KOPT-K1 (cell line): ENCODE measurements around the gene METRN.
A peak's percentile ranks its signal among the peaks of the same experiment; 100 is the strongest.

Experiments used
- H3K27ac ChIP-seq: fragments of 200-600 bp; sonication (generic); 2 replicates; pipeline ENCODE4 v1.5.1; 2016; ENCODE audit warnings: antibody characterized with exemption, mild to moderate bottlenecking, low read depth, low read length; ENCODE audit not compliant: poor library complexity, severe bottlenecking
- H3K36me3 ChIP-seq: fragments of 200-600 bp; sonication (generic); 2 replicates; pipeline ENCODE4 v1.5.1; 2017; ENCODE audit warnings: antibody characterized with exemption, mild to moderate bottlenecking, low read length, moderate library complexity; ENCODE audit not compliant: insufficient read depth
- H3K9me3 ChIP-seq: fragments of 200-600 bp; sonication (generic); 2 replicates; pipeline ENCODE4 v1.5.1; 2017; ENCODE audit warnings: antibody characterized with exemption, low read length, mild to moderate bottlenecking; ENCODE audit not compliant: insufficient read depth, poor library complexity, severe bottlenecking

Gene METRN

GRCh38 chr16:719815-720446 lies 5.0 kb downstream of the METRN start:
- peak overlapping the region; percentile 84 for H3K27ac ChIP-seq

DNA sequence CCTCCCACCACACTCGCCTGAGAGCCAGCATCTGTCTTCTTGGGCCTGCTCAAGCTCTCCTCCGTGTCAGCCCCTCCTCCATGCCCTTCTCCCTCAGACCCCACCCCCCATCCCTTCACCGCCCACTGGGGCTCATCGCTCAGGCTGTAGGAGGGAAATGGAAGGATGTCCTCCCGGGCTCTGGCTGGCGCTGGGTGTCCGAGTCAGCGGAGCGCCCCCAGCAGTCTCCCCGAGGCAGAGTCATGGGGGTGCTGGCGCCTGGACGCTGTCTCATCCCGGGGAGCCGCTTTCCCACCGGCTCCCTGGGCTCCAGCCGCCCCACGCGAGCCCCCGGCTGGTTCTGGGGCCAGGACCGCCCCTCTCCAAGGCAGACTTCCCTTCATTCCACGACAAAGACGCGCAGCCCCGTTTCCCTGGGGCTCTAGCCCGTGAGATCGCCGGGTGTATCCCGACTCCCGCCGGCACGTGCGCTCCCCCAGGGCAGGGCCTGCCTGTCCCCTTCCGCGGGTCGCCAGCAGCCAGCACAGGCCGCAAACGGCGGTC lies 5.6 kb downstream of the METRN start:
- H3K36me3 ChIP-seq: no peaks in the 10 kb centered on the region
- H3K9me3 ChIP-seq: no peaks in the 10 kb centered on the region
- peak overlapping the region; percentile 84 for H3K27ac ChIP-seq

More at GRCh38 chr16:719815-720446, 5.0 kb downstream of the METRN start:
- Histone ChIP-seq H3K36me3 (no peaks in the 10 kb centered on the region), H3K9me3 (no peaks in the 10 kb centered on the region)

DNA sequence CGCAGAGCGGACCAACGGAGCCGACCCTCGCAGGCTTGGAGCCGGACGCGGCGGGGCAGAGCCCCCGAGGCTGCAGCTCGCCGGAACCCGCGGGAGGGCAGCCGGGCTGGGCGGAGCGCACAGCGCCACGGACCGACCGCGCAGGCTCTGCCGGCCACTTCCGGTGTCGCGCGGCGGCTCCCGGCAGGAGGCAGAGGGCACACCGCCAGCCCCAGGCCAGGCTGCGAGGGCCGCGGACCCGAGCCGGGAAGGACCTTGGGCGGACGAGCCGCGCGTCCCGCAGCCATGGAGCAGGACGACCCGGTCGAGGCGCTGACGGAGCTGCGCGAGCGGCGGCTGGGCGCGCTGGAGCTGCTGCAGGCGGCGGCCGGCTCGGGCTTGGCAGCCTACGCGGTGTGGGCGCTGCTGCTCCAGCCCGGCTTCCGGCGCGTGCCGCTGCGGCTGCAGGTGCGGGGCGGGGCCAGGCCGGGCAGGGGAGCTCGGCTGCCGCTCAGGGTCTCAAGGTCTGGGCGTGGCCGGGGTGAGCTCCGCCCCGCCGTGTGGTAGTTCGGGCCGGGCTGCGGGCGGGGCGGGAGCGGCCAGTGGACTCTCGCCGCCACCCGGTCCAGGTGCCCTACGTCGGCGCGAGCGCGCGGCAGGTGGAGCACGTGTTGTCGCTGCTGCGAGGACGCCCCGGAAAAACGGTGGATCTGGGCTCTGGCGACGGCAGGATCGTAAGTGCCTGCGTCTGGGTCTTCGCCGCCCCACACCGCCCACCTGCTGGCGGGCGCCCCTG lies 6.3 kb downstream of the METRN start, which contains the start of gene ANTKMT:
Gene ANTKMT (plus strand): TSS at position 157 of the 775 bp plus-strand sequence. CDS start 129 bp downstream, at position 286.
- H3K36me3 ChIP-seq: no peaks in the 10 kb centered on the region
- peak within 1 kb of the TSS; percentile 84 for H3K27ac ChIP-seq
- H3K9me3 ChIP-seq: no peaks in the 10 kb centered on the region

GRCh38 chr16:721765-722540 lies 7.0 kb downstream of the METRN start:
- Histone ChIP-seq H3K27ac (peak overlapping the region; percentile 84), H3K9me3 (no peaks in the 10 kb centered on the region), H3K36me3 (no peaks in the 10 kb centered on the region)

DNA sequence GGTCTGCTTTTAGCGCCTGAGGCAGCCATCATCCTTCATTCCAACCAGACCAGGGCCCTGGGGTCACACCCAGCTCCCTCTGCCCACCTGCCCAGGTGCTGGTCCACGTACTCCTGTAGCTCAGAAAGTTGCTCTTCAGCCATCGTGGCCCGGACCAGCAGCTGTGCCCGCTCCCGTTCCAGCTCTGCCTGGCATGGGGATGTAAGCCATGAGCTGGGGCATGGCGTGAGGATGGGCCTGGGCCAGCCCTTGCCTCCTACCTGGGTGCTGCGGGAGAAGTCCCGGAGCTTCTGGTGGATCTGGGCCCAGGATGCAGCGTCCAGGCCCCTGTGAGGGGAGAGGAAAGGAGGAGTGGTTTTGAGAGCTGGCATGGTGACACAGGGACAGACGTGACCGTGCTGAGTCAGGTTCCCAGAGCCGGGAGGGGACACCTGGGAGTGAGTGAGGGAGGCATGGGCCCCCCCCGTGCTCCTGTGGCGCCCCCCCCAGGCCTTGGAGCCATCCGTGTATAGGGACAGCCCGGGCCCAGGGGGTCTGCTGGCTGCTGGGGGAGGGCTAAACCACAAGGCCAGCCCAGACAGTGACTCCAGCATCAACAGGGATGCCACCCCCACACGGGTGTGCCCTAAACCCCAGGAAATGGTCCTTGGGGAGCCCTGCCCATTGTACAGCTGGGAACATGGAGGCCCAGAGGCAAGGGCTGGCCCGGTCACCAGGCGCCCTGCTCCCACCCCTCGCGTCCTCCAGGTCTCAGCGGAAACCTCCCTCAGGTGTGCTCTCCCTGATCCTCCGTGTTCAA lies 8.1 kb downstream of the METRN start:
- Histone ChIP-seq H3K27ac (no peak overlapping the region), H3K36me3 (no peaks in the 10 kb centered on the region), H3K9me3 (no peaks in the 10 kb centered on the region)

- no peak overlapping the region for H3K27ac ChIP-seq
- no peaks in the 10 kb centered on the region for H3K36me3 ChIP-seq
These were observed 8.8 kb downstream of the METRN start for GRCh38 chr16:723695-724094.

DNA sequence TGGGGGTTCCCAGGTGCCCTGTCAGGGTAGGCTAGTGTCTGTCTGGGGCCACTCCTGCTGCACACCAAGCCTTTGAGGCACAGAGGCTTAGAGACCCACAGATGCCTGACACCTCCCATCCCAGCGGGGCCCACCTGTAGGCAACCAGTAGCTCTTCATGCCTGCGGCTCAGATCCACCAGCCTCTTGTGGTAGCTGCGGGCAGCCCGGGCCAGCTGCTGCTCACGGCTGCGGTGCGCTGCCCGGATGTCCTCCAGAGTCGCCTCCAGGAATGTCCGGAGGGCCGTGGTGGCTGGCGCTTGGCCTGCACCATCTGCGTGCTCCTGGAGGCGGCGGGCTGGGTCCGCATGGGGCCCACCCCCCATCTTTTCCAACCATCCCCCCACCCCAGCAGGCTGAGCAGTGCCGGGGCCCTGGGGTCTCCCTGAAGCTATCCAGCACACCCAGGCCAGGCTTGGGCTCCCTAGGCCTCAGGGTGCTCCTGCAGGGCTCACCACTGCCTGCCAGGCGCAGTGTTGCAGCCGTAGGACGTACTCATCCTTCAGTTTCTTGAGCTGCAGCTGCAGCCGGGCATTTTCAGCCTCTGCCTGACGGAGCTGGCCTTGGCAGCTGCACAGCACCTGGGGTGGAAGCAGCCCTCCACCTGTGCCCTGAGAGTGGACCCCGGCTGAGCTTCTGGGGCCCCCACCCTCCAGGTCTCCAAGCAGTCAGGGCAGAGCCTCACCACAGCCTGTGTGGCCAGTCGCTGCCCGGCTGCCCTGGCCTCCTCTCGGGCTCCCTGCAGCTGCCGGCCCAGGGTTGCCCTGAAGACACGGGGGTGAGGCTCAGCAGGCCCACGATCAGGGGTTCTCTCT lies 9.5 kb downstream of the METRN start:
- no peaks in the 10 kb centered on the region for H3K36me3 ChIP-seq
- H3K9me3 ChIP-seq: no peaks in the 10 kb centered on the region
- no peak overlapping the region for H3K27ac ChIP-seq

More at GRCh38 chr16:723695-724094, 8.8 kb downstream of the METRN start:
- no peaks in the 10 kb centered on the region for H3K9me3 ChIP-seq

GRCh38 chr16:725041-725376 lies 10.1 kb downstream of the METRN start:
- Histone ChIP-seq H3K9me3 (no peaks in the 10 kb centered on the region), H3K36me3 (no peaks in the 10 kb centered on the region), H3K27ac (no peak overlapping the region)

DNA sequence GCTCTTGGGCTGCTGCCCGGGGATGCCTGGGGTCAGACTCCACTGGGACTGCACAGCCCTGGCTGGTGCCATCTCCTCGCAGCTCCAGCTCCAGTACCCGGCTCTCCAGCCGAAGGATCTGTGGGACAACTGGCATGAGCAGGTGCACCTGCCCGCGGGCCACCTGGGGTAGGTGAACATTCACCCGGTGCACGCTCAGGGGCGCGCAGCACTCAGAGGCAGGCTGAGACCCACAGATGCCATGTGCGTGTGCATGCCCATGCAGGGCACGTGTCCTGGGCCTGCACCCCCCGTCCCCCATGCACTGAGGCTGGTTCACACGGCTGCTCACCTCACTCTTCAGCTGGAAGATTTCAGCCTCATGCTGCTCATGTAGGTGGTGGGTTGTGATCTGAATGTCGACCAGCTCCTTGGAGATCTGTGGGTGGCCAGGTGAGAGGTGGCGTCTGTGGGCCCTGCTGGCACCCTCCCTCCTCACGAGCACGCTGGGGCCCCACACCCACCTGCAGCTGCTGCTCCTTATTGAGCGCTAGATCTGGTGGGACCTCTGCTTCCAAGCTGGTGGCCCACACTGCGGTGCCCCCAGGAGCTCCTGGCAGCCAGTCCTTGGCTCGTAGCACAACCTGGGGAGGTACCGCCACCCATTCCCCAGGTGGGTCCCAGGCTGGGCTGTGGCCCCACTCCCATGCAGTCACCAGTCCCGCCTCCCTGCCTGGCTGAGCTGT lies 10.7 kb downstream of the METRN start:
- H3K27ac ChIP-seq: no peak overlapping the region
- no peaks in the 10 kb centered on the region for H3K9me3 ChIP-seq
- no peaks in the 10 kb centered on the region for H3K36me3 ChIP-seq

GRCh38 chr16:726188-726437 lies 11.2 kb downstream of the METRN start:
- Histone ChIP-seq H3K9me3 (no peaks in the 10 kb centered on the region), H3K36me3 (no peaks in the 10 kb centered on the region), H3K27ac (no peak overlapping the region)

GRCh38 chr16:726438-727290 lies 11.7 kb downstream of the METRN start, which contains the start of the genes CCDC78 and HAGHL:
TSS of gene CCDC78 (minus strand) at chr16:726443. CDS start at chr16:726367, 76 bp downstream.
TSS of gene HAGHL (plus strand) at chr16:727106. CDS start at chr16:727510, 404 bp downstream.
- Histone ChIP-seq H3K27ac (no peak within 1 kb of the TSS), H3K9me3 (no peaks in the 10 kb centered on the region), H3K36me3 (no peaks in the 10 kb centered on the region)

GRCh38 chr16:727291-727977 lies 12.5 kb downstream of the METRN start:
- Histone ChIP-seq H3K27ac (no peak overlapping the region), H3K9me3 (no peaks in the 10 kb centered on the region), H3K36me3 (peaks cover 1% of the 10 kb centered on the region; the same call in 1 of the 2 replicates)
